Tibial nerve (tissue), 3 donors: ENCODE data around the gene PTGDR2.

Experiments used
- CTCF ChIP-seq, 5 experiments: fragments of 200-600 bp in 3 of 5; fragments of 450-650 bp in 2 of 5; sonication (generic) in 3 of 5; IDR thresholded peaks; one replicate each; pipeline ENCODE4 v1.5.1; 2016 to 2019; ENCODE audit warnings: antibody characterized with exemption in 5 of 5, mild to moderate bottlenecking in 3 of 5, moderate library complexity in 2 of 5
- POLR2A ChIP-seq, 2 donors: fragments of 450-650 bp; IDR thresholded peaks; one replicate each; pipeline ENCODE4 v1.6.1; 2017; ENCODE audit warnings: antibody characterized with exemption in 2 of 2, mild to moderate bottlenecking in 2 of 2, moderate library complexity in 2 of 2

- TF ChIP-seq CTCF (IDR thresholded peaks at IDR 0.05), result no peak
- TF ChIP-seq POLR2A (IDR thresholded peaks at IDR 0.05), result no peak
Measured at GRCh38 chr11:60873533-60873932, 17.8 kb upstream of the PTGDR2 start.
